Liver (tissue), 9 donors: ENCODE data around the gene C10orf120. TPM values are rescaled to one million over a fixed set of nuclear protein-coding genes. Genes with fewer than 3 reads are reported as not detected.

ENCODE experiments used
- DNase-seq: peaks from one replicate; pipeline ENCODE4 v3.0.0-alpha.2; 2017; ENCODE audit warnings: low spot score
- H3K27ac ChIP-seq, 2 donors: one replicate each; pipeline ENCODE4 v1.7.0; 2013; ENCODE audit warnings: inconsistent platforms in 2 of 2, low read length in 2 of 2, control low read depth in 1 of 2, low read depth in 1 of 2, mild to moderate bottlenecking in 1 of 2
- H3K27me3 ChIP-seq, 4 donors: one replicate each; pipeline versions ENCODE4 v1.6.1 to v1.7.0; 2013; ENCODE audit warnings: low read length in 3 of 4, inconsistent platforms in 1 of 4, mild to moderate bottlenecking in 1 of 4, moderate library complexity in 1 of 4; ENCODE audit not compliant: control insufficient read depth in 4 of 4, insufficient read depth in 4 of 4
- H3K36me3 ChIP-seq, 4 donors: one replicate each; pipeline versions ENCODE4 v1.6.1 to v1.7.0; 2013; ENCODE audit warnings: low read length in 3 of 4, mild to moderate bottlenecking in 3 of 4, low read depth in 1 of 4, moderate library complexity in 1 of 4; ENCODE audit not compliant: control insufficient read depth in 4 of 4, insufficient read depth in 3 of 4
- H3K4me1 ChIP-seq, 4 donors: one replicate each; pipeline versions ENCODE4 v1.6.1 to v1.7.0; 2013; ENCODE audit warnings: low read length in 3 of 4, mild to moderate bottlenecking in 3 of 4, moderate library complexity in 1 of 4; ENCODE audit not compliant: control insufficient read depth in 4 of 4, insufficient read depth in 4 of 4
- H3K4me3 ChIP-seq, 3 donors: one replicate each; pipeline versions ENCODE4 v1.6.1 to v1.7.0; 2013; ENCODE audit warnings: low read length in 3 of 3, control low read depth in 1 of 3, low read depth in 1 of 3, mild to moderate bottlenecking in 1 of 3
- H3K9ac ChIP-seq, 2 donors: one replicate each; pipeline ENCODE4 v1.7.0; 2013; ENCODE audit warnings: low read length in 2 of 2, mild to moderate bottlenecking in 2 of 2, moderate library complexity in 2 of 2, control low read depth in 1 of 2, low read depth in 1 of 2
- H3K9me3 ChIP-seq, 4 donors: one replicate each; pipeline versions ENCODE4 v1.6.1 to v1.7.0; 2013; ENCODE audit warnings: low read length in 3 of 4; ENCODE audit not compliant: control insufficient read depth in 4 of 4
- ATF3 ChIP-seq: IDR thresholded peaks from 2 replicates; pipeline ENCODE4 v1.6.1; 2016; ENCODE audit warnings: antibody characterized with exemption
- CTCF ChIP-seq: fragments of 150-350 bp; IDR thresholded peaks from 2 replicates; pipeline ENCODE4 v1.5.1; 2017; ENCODE audit warnings: improper control_type of control experiment, low read depth, low read length; ENCODE audit not compliant: missing input control
- EGR1 ChIP-seq, 2 donors: IDR thresholded peaks; 2 replicates each; pipeline ENCODE4 v1.6.1; 2016 to 2018; ENCODE audit warnings: antibody characterized with exemption in 2 of 2, low read depth in 2 of 2
- FOXA1 ChIP-seq: IDR thresholded peaks from 2 replicates; pipeline ENCODE4 v1.6.1; 2016; ENCODE audit warnings: antibody characterized with exemption
- FOXA2 ChIP-seq: IDR thresholded peaks from 2 replicates; pipeline ENCODE4 v1.6.1; 2016; ENCODE audit warnings: antibody characterized with exemption
- GABPA ChIP-seq, 2 donors: IDR thresholded peaks in 1 of 2; conservative IDR thresholded peaks in 1 of 2; 2 replicates each; pipeline ENCODE4 v1.6.1; 2016; ENCODE audit warnings: antibody characterized with exemption in 2 of 2, mild to moderate bottlenecking in 1 of 2, moderate library complexity in 1 of 2
- HNF4G ChIP-seq: IDR thresholded peaks from 2 replicates; pipeline ENCODE4 v1.6.1; 2016; ENCODE audit warnings: antibody characterized with exemption
- MAX ChIP-seq: IDR thresholded peaks from 2 replicates; pipeline ENCODE4 v1.6.1; 2016; ENCODE audit warnings: antibody characterized with exemption
- NR2F2 ChIP-seq: IDR thresholded peaks from 2 replicates; pipeline ENCODE4 v1.6.1; 2016; ENCODE audit warnings: antibody characterized with exemption
- RAD21 ChIP-seq, 2 donors: IDR thresholded peaks; 2 replicates each; pipeline ENCODE4 v1.6.1; 2016; ENCODE audit warnings: antibody characterized with exemption in 2 of 2, mild to moderate bottlenecking in 2 of 2
- REST ChIP-seq: IDR thresholded peaks from 2 replicates; pipeline ENCODE4 v1.6.1; 2016; ENCODE audit warnings: antibody characterized with exemption, mild to moderate bottlenecking
- RXRA ChIP-seq, 2 donors: IDR thresholded peaks; 2 replicates each; pipeline ENCODE4 v1.6.1; 2017 to 2018; ENCODE audit warnings: antibody characterized with exemption in 2 of 2, mild to moderate bottlenecking in 1 of 2
- SP1 ChIP-seq: IDR thresholded peaks from 2 replicates; pipeline ENCODE4 v1.6.1; 2018; ENCODE audit warnings: antibody characterized with exemption, mild to moderate bottlenecking
- TAF1 ChIP-seq: conservative IDR thresholded peaks from 2 replicates; pipeline ENCODE4 v1.6.1; 2016; ENCODE audit warnings: antibody characterized with exemption, mild to moderate bottlenecking
- YY1 ChIP-seq: IDR thresholded peaks from 2 replicates; pipeline ENCODE4 v1.6.1; 2016; ENCODE audit warnings: antibody characterized with exemption, mild to moderate bottlenecking
- ZBTB33 ChIP-seq: IDR thresholded peaks from 2 replicates; pipeline ENCODE4 v1.6.1; 2016; ENCODE audit warnings: antibody characterized with exemption
- WGBS: extraction: QIAGEN DNeasy Blood & Tissue Kit; methylation state at CpG from one replicate; pipeline ENCODE4 v1.1.7; 2013; 5-methylcytosine and 5-hydroxymethylcytosine counted together
- polyA plus RNA-seq, 2 donors: library from polyadenylated mRNA; stranded (reverse) in 1 of 2; unstranded in 1 of 2; fragments of 200-250 nt in 1 of 2; fragments of >200 nt in 1 of 2; fragmentation: Nextera tagmentation in 1 of 2; extraction: Ambion mirVana in 1 of 2; gene quantifications; one replicate each; pipeline versions ENCODE4 v1.2.1 to v1.2.3, GENCODE V29; 2013 to 2015
- total RNA-seq, 2 donors: library from RNA; depleted of rRNA; stranded (reverse); fragments of >200 nt; gene quantifications; one replicate each; pipeline ENCODE4 v1.2.3, GENCODE V29; 2014
- donor health status: healthy.
- donor health status: healthy.
- donor health status: healthy.
- donor health status: healthy.
- donor health status: healthy.

C10orf120 gene
- total and polyA plus RNA-seq, 4 donors = not detected

- Histone ChIP-seq H3K27ac (no peak overlapping the region), H3K9me3 (no peaks in the 10 kb centered on the region), H3K4me3 (no peak overlapping the region), H3K9ac (no peak overlapping the region), H3K36me3 (no peaks in the 10 kb centered on the region), H3K4me1 (no peaks in the 10 kb centered on the region), H3K27me3 (peaks cover 0 to 3% (median 0%) of the 10 kb centered on the region in 4 donors)
- TF ChIP-seq GABPA (IDR thresholded peaks at IDR 0.05 in 1 of 2, conservative IDR thresholded peaks at IDR 0.05 in 1 of 2) (no peak), CTCF (no peak), ZBTB33 (no peak), SP1 (no peak), RXRA (IDR thresholded peaks at IDR 0.05) (no peak), FOXA1 (no peak), ATF3 (no peak), HNF4G (no peak), YY1 (no peak), REST (no peak), NR2F2 (no peak), EGR1 (IDR thresholded peaks at IDR 0.05; ENCODE audit: low read depth in 2 of 2) (no peak), FOXA2 (no peak)
- WGBS = 74% methylated on average over 9 of the region's 9 CpGs
- DNase-seq = no peak
These were observed 7.9 kb upstream of the C10orf120 start for GRCh38 chr10:122707535-122707934.

- Histone ChIP-seq H3K4me1 (no peaks in the 10 kb centered on the region), H3K9ac (no peak overlapping the region), H3K4me3 (no peak overlapping the region), H3K36me3 (no peaks in the 10 kb centered on the region), H3K27ac (no peak overlapping the region), H3K9me3 (no peaks in the 10 kb centered on the region), H3K27me3 (peaks cover 0 to 3% (median 0%) of the 10 kb centered on the region in 4 donors)
- DNase-seq = no peak
- no peak for TF ChIP-seq TAF1
- TF ChIP-seq CTCF = no peak
- TF ChIP-seq RAD21 (IDR thresholded peaks at IDR 0.05) = no peak
- TF ChIP-seq NR2F2 = no peak
- no peak for TF ChIP-seq REST
- no peak for TF ChIP-seq MAX
- no peak for TF ChIP-seq ATF3
- no peak for TF ChIP-seq GABPA (IDR thresholded peaks at IDR 0.05 in 1 of 2, conservative IDR thresholded peaks at IDR 0.05 in 1 of 2)
- WGBS = 77% methylated on average over 4 of the region's 4 CpGs
These were observed 7.3 kb upstream of the C10orf120 start for GRCh38 chr10:122706947-122707346.
